Raji (cell line): ENCODE results near the gene TM4SF1.

ENCODE experiments used
- POLR2A ChIP-seq: IDR thresholded peaks from 2 replicates; pipeline ENCODE4 v1.6.1; 2011; ENCODE audit warnings: low read depth, low read length, control low read depth; ENCODE audit not compliant: insufficient read depth

Gene TM4SF1

DNA sequence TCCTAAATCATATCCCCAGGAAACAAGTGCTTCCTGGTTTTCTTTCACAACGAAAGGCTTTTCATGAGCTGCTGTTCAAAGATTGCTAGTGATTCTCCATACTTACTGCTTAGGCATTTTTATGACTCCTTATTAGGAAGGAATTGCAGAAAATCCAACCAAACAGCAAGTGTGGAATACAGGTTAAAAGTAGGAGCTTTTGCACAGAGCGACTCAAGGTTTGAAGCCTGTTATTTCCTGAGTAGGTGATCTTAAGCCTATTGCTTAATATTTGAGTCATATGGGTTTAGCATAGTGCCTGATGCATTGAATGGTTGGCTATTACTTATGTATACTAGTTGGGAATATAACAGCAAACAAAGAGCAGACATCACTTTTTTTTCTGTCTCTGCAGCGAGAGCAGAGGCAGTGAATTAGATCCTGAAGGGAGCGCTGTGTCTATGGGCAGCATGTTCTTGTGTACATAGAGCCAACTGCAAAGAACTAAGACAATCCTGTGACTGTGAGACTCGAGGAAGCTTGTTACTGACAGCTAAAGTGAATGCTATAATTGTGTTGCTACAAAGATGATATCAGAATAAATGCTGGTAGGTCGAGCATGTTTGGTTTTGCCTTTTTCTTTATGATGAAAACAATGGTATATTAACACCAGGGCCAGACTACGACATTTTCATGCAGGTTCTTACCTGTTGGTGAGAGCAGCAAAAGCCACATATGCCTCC, 6.3 kb downstream of the TM4SF1 start:
- TF ChIP-seq POLR2A = no peak

DNA sequence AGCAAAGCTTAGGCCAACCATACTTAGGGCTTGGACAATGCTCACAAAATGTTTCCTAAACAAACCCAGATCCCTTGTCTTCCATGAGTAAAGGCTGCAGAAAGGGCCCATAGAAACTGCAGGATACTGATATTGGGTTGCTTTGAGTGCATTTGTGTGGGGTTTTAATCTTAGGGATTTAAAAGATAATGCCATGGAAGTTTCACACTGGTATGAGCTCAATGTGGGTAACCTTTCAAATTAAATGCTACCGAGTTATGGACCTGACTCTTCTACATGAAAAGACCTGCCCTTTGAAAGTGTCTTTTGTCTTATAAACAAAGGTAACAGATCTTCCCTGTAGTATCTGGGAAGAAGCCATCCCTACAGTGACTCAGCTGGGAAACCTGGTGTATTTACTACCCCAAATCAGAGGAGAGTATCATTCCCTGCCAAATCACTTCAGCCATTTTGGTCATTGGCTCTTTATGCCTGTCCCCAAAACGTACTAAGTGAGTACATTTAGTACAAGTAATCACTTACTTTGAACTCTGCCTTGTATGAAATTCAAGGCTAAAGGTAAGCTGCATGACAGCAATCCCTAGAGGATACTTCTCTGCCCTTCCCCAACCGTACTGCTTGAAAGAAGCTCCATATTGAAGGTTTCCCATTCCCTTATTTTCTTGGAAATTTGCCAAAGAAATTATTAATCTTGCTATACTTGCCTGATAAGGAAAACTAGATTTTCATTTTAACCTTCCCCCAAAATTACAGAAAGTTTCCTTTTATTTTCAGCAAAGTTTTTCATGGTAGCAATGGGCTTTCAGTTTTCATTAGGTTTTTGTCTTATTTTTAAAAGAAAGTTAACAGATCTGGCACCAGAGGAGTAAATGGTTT, 7.2 kb downstream of the TM4SF1 start:
- no peak for TF ChIP-seq POLR2A

DNA sequence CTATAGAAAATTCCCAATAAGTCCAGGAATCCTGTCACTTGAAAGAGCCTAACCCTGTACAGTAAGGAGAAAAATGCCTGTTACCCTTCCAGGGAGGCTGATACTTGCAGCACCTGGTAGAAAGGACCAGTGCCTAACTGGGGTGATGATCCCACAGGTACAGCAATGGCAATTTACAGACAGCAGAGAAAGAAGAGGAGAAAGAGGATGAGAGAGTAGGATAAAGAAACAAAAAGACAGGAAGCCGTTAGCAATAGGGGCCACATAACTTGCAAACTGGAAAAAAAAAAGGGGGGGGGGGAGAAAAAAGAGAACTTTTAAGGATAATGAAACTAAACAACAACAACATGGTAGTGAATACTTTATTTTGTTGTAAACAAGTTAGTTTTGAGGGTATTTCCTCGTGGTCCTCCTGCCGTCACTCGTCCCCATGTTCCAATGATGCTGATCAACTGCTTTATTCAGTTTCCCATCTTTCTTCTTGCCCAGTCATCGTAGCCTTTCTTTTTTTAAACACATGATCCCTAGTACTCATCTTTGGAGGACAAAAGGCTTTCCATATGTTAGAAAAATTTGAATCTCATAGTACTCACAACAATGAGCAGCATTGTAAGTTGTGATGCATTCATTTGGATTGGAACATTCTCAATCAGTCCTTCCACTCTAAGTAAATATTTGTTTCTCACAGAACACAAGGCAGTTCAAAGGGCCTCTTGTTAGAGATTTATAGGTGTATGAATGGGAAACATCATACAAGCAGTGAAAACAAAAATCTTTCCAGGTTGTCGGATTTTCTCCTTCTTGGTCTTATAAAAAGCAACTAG, 8.6 kb downstream of the TM4SF1 start:
- TF ChIP-seq POLR2A = no peak

DNA sequence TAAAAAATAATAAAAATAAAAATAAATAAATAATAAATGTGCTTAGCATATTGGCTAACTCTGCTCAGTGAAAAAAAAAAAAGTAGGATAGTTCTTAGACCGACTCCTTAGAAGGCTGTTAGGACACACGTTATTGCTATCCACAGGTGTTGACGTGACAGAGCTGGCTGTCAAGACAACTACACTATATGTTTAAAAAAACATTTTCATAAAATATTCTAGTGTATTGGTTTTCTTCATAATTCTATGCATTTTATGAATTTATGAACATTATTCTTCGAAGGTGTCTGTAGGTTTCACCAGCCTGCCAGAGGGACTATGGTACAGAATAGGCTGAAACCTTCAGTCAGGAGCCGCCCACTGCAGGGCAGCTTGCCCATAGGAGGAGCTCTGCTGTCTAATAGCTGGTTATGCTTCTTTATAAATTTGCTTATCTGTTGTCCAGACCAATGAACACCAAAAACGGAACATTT, 9.2 kb downstream of the TM4SF1 start:
- no peak for TF ChIP-seq POLR2A

DNA sequence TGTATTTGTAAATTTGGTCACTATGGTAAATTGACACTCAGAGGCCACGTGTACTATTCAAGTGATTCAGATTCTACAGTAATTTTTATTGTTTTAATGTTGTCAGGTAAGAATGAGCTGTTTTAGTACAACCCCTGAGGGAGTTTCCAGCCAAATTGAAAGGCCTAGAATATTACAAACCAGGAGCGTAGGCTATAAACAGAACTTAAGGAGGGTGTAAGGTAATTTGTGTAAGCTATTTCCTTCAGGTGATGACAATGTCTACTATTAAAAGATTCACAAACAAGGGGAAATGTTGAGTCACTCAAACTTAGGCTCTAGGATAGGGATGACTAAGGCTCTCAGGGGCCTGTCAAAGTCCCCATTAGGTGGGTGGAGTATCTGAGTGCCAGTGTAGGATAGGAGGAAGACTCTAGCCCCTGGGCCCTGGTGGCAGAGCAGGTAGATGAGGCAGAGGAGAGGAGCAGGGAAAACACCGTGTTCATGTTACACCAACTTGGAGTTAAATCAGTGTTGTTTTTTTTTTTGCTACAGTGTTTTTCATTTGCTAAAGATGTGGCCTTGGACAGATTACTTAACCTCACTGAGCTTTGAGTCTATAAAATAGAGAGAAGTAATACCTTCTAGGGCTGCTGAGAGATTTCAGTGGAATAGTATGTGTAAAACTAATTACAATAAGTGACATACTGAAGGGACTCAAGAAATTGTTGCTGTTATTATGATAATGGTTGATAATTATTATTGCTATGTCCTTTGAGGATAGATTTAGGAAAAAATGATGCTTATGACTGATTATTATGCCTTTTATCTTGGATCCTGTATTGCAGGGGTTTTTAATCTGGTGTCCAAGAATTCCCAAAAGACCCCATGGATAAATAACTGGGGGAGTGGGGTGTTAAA, 10.3 kb downstream of the TM4SF1 start:
- no peak for TF ChIP-seq POLR2A

DNA sequence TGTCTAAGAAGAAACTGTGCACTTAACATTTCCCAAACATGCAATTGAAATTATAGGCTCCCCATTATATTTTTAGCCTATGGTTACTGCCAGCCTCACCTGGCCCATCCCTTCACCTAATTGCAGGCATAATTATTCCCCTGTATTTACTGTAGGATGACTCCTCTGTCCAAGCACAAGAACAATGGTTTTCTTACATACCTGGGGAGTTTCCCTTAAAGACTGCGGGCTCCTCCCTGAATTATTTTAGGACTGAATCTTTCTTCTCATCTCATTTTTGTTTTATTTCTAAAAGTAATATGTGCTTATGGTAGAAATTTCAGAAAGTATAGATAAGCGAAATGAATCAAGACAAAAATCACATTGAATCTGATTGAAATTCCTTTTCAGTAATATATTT, 11.4 kb downstream of the TM4SF1 start:
- no peak for TF ChIP-seq POLR2A

DNA sequence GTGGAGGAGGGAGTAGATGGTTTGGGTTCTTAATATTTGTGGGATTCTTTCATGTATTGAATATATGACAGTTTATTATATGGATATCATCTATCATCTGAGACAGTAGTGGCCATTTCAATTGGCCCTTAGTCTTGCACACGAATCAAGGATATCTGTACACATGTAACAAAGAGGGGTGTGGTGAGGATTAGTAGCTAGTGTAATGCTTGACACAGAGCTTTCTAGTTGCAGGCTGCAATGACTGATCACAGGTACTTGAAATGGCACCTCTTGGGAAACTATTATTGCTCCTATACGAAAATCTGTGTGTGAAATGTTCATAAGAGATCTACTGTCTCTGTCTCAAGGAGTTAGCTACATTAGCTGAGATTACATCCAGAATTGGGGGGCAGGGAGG, 12.8 kb downstream of the TM4SF1 start:
- no peak for TF ChIP-seq POLR2A

DNA sequence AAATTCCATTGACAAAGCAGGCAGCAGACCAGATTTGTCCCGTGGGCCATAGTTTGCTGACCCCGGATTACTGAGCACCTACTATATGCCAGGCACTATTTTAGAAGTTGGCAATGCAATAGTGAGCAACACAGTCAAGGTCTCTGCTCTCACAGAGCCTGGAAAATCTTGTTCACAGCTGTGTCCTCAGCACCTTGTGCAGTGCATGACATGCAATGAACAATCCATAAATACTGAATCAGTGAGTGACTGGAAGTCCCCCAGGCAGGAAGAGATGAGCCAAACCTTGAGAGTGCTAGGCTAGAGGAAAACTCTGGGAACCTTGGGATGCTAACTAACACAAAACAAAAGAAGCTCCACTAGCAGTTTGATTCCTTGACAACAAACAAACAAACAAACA, 14.4 kb downstream of the TM4SF1 start:
- TF ChIP-seq POLR2A = no peak

DNA sequence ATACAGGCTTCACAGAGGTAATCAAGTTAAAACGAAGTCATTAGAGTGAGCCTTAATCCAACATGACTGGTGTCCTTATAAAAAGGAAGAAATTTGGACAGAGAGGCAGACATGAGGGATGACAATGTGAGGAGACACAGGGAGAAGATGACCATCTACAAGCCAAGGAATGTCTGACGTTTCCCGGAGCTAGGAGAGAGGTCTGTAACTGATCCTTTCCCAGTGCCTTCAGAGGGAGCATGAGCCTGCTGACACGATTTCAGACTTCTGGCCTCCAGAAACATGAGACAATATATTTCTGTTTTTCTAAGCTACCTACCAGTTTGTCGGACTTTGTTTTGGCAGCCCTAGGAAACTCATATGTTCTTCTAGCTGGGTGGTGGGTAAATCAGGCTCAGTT, 15.1 kb downstream of the TM4SF1 start:
- no peak for TF ChIP-seq POLR2A

DNA sequence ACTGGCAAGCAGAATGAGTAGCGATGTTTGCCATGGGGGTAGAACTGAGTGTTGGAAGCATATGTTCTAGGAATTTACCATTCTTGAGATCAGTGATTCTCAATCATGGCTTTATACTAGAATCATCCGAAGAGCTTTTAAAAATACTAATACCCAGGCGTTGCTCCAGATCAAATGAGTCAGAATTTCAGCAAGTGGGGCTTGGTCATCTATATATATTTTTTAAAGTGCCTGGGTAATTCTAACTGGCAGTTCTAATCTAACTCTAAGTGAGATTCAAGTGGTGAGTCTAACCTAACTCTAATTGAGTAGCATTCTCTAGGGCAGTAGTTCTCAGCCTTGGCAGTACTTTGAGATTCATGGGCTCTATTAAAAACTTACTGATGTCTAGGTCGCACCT, 20.8 kb downstream of the TM4SF1 start:
- no peak for TF ChIP-seq POLR2A

DNA sequence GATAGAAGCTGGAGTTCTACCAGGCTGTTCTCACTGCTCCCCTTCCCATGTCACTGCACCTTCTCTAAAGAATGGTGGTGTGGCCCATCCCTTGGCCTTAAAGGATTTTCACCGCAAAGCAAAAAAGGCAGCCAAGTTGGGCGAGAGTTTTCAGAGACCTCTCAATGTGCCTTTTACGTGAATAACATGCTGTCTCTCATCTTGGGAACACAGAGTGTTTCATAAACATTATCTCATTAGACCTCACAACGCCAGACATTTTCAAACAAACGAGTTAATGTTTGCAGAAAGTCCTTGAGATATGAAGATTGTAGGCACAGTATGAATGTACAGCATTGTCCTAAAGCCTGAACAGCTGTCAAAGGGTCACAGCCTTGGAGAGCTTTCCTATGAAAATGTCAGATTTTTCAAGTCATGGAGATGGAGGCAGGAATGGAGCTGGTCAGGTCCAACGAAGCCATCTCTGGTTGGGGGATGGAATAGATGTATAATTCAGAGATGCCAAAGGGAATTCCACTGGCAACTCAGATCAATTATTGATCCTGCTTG, 21.3 kb downstream of the TM4SF1 start:
- no peak for TF ChIP-seq POLR2A

DNA sequence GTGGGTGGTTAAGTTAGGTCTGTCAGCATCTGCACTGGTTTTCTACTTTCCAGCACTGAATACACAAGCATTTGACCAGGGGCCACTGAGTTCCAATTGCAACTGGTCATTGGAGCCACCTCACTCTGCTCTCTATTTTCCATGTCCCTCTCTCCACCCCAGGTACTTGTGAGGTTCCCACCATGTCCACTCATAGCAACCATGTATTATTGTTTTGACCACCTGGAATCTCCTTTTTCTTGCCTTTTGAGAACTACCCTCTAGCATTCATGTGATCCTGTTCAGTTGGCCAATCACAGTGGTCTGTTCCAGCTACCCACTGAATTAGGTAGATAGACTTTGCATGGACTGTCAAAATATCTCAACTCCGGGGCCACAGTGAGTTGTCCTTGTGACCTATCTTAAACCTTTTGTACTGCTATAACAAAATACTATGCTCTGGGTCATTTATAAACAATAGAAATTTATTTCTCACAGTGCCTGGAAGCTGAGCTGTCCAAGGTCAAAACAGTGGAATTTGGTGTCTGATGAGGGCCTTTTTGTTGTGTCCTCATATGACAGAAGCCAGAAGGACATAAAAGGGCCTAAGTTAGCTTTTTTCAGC, 23.8 kb downstream of the TM4SF1 start:
- TF ChIP-seq POLR2A = no peak

DNA sequence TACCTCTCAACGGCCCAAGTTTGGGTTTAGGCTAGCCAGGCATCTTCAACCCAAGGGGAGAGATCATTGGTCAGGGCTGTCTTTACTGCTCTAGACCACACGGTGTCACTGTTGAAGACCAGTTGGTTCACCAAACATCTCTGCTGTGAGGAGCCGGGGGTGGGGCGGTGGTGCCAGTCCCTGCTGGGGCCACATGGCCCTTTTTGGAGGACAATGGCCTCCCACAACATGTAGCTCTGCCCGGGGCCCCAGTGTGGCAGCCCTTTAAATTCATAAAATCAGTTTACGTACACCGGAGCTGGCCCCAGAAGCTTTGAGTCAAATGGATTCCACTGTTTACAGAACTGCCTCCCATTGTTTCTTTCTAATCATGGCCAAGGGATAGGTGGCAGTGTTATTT, 24.9 kb downstream of the TM4SF1 start:
- no peak for TF ChIP-seq POLR2A

DNA sequence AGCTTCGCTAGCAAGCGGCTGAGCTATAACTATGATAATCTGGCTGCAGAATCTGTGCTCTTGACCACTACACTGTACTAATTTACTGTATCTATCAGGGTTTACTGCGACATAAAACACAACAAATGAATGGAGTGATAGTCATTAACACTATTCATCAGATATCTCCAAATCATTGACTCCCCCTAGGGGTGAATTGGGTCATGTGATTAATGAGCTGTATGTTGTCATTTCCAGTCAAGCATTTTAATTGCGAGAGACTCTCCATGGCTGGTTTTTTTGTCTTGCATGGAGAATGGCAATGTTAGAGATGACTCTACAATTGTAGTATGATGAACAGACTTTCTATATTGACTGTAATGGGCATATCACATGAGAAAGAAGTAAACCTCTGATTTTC, 33.5 kb downstream of the TM4SF1 start:
- TF ChIP-seq POLR2A = no peak
